GM19438 (cell line): ENCODE measurements around the gene BET1.

Source experiments
- ATAC-seq: cut with Tn5 transposase; IDR thresholded peaks from one replicate; pipeline ENCODE4 v1.9.1; 2021; ENCODE audit warnings: low read depth; ENCODE audit not compliant: unreplicated experiment

BET1 gene

DNA sequence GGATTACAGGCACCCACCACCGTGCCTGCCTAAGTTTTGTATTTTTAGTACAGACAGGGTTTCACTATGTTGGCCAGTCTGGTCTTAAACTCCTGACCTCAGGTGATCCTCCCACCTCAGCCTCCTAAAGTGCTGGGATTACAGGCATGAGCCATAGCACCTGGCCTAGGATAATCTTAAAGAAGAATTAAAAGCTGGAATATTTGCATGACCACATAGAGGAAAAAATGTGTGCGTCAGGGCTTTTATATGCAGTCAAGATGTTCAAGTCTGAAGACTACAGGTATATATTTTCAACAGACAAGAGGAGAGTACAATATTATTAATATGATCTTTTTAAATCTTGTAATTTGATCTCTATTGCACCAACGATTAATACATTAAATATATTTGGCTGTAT lies 43.2 kb downstream of the BET1 start:
- no peak for ATAC-seq

GRCh38 chr7:93958651-93959050 lies 45.5 kb downstream of the BET1 start:
- no peak for ATAC-seq

DNA sequence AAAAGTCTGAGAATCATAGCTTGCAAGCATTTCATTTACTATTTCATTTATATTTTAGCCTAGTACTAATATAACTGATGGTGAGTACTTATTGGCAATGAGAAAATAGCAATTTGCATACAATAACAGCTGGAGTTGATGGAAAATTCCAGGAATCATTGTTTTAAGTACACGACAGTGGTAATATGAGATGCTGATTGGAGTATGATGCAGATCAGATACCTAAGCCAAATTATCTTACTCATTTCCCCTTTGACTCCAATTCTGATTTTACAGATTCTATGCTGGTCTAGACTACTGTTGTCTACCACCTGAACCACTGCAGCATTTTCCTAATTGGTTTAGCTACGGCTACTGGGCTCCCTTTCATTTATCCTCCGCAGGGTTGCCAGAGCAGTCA lies 45.9 kb downstream of the BET1 start:
- ATAC-seq: no peak

- ATAC-seq: no peak
Measured at GRCh38 chr7:93957767-93958166, 46.4 kb downstream of the BET1 start.

GRCh38 chr7:93955304-93955703 lies 48.9 kb downstream of the BET1 start:
- ATAC-seq: no peak

GRCh38 chr7:93949423-93949822 lies 54.7 kb downstream of the BET1 start:
- no peak for ATAC-seq

GRCh38 chr7:93948873-93949272 lies 55.3 kb downstream of the BET1 start:
- no peak for ATAC-seq

DNA sequence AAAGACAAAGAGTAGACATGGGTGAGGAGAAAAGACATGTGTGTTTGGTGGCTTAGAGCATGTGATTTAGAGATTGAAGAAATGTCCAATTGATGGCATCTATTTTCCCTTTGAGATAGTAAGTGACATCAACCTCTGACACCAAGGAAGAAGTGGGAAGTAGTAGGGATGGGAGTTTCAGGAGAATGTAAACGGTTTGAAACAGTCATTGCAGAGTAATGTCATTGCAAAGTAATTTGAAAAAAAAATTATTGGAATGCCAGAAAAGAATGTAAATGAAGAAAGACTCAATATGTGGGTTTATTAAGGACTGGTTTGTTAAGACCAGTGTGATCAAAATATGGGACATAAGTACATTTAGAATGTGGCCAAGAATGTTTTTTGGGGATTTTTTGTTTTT lies 56.0 kb downstream of the BET1 start:
- no peak for ATAC-seq

GRCh38 chr7:93945756-93946535 lies 58.2 kb downstream of the BET1 start:
- ATAC-seq: no peak

DNA sequence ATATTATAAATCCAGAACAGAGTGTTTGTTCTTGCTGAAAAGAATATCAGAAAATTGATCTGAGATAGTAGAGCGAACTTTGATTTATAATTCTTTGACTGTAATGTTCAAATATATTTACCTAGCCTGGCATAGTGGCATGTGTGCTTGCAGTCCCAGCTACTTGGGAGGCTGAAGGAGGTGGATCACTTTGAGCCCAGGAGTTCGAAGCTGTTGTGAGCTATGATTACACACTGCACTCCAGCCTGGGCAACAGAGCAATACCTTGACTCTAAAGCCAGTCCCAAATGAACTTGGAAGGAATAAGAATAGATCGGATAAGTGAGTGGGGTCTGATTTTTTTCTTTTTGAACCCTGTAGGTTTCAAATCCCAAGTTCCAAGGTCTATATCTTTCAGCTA lies 59.1 kb downstream of the BET1 start:
- no peak for ATAC-seq

DNA sequence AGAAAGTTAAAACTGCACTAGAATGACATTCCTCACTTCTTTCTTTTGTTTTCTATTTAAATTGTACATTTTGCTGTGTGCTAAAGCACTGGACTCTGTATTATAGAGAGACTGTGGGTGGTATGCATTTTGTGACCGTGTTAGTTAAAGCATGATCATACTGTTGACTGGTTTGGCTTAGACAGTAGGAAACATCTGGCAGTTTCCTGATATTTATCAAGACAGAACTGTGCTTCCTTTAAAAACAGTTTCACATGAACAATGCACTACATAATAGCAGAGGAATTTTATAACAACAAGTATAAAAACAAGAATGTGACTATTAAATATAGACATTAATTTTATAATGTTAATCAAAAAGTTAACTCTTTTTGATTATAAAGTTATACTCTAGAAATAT lies 59.5 kb downstream of the BET1 start:
- no peak for ATAC-seq

- no peak for ATAC-seq
Measured at GRCh38 chr7:93943816-93944540, 60.2 kb downstream of the BET1 start.
